Measurements from ENCODE around the gene CDK18.

CDK18 gene

GRCh38 chr1:205523891-205524793 lies 19.7 kb downstream of the CDK18 start:
- peak; percentile 50 for DNase-seq (ENCODE audit: low read depth)

- no peak for DNase-seq (ENCODE audit: low read depth)
Observed at GRCh38 chr1:205524794-205525101, 20.3 kb downstream of the CDK18 start.

GRCh38 chr1:205525495-205526285 lies 21.2 kb downstream of the CDK18 start:
- no peak for DNase-seq (ENCODE audit: low read depth)

GRCh38 chr1:205526431-205526830 lies 22.0 kb downstream of the CDK18 start:
- DNase-seq (ENCODE audit: low read depth), result no peak

- DNase-seq (ENCODE audit: low read depth), result no peak
Observed at GRCh38 chr1:205527931-205528330, 23.5 kb downstream of the CDK18 start.

- DNase-seq (ENCODE audit: low read depth), result no peak
Observed at GRCh38 chr1:205528446-205528886, 24.0 kb downstream of the CDK18 start.

GRCh38 chr1:205528887-205529825 lies 24.7 kb downstream of the CDK18 start:
- DNase-seq (ENCODE audit: low read depth), result no peak

- DNase-seq (ENCODE audit: low read depth), result no peak
Observed at GRCh38 chr1:205530116-205530515, 25.6 kb downstream of the CDK18 start.

GRCh38 chr1:205531191-205532025 lies 26.9 kb downstream of the CDK18 start:
- DNase-seq (ENCODE audit: low read depth), result no peak

GRCh38 chr1:205532026-205532898 lies 27.8 kb downstream of the CDK18 start:
- DNase-seq (ENCODE audit: low read depth), result no peak

GRCh38 chr1:205532996-205533735 lies 28.7 kb downstream of the CDK18 start:
- DNase-seq (ENCODE audit: low read depth), result no peak

GRCh38 chr1:205533748-205534443 lies 29.4 kb downstream of the CDK18 start:
- no peak for DNase-seq (ENCODE audit: low read depth)

- no peak for DNase-seq (ENCODE audit: low read depth)
Observed at GRCh38 chr1:205534444-205534985, 30.0 kb downstream of the CDK18 start.

- no peak for DNase-seq (ENCODE audit: low read depth)
Observed at GRCh38 chr1:205535096-205535495, 30.6 kb downstream of the CDK18 start.

GRCh38 chr1:205535866-205536758 lies 31.6 kb downstream of the CDK18 start:
- no peak for DNase-seq (ENCODE audit: low read depth)

- DNase-seq (ENCODE audit: low read depth), result no peak
Observed at GRCh38 chr1:205536759-205537361, 32.4 kb downstream of the CDK18 start.

All from HS-5 (cell line).